ENCODE measurements around the gene WNT9B. TPM values are rescaled to one million over a fixed set of nuclear protein-coding genes. Genes with fewer than 3 reads are reported as not detected.
"Not testable (repeated sequence)": the region's sequence is repeated elsewhere in the genome, so short reads cannot be mapped to it uniquely, and the experiment has no call there.

The WNT9B gene
- total RNA-seq, 2 experiments from 2014 or later, result not detected

- Mint-ChIP-seq H3K27ac (no peak overlapping the region), H3K36me3 (ENCODE audit: low read depth) (peaks cover under 1% of the 10 kb centered on the region), H3K4me3 (no peak overlapping the region), H3K9me3 (no peaks in the 10 kb centered on the region), H3K27me3 (peaks cover 2% of the 10 kb centered on the region), H3K4me1 (peaks cover 8% of the 10 kb centered on the region)
- ChIA-PET POLR2A (no interaction called here), CTCF (no interaction called here)
- DNase-seq, result no peak
Measured at GRCh38 chr17:46917516-46917915, 66.1 kb downstream of the WNT9B start.

- Mint-ChIP-seq H3K4me3 (peak overlapping the region; percentile 72), H3K4me1 (peaks cover 41% of the 10 kb centered on the region)
- H3K36me3 Mint-ChIP-seq (ENCODE audit: low read depth); H3K27ac Mint-ChIP-seq; DNase-seq; H3K27me3 Mint-ChIP-seq; POLR2A ChIA-PET; H3K9me3 Mint-ChIP-seq; CTCF ChIA-PET: not testable (repeated sequence)
Measured at GRCh38 chr17:46921962-46922361, 70.6 kb downstream of the WNT9B start.

GRCh38 chr17:46922487-46922803 lies 71.1 kb downstream of the WNT9B start:
- H3K27ac Mint-ChIP-seq, result peak overlapping the region; percentile 100
- no peak for DNase-seq
- CTCF ChIA-PET, result no interaction called here
- H3K27me3 Mint-ChIP-seq, result peaks cover 2% of the 10 kb centered on the region
- H3K4me3 Mint-ChIP-seq, result peak overlapping the region; percentile 88
- no peaks in the 10 kb centered on the region for H3K9me3 Mint-ChIP-seq
- peaks cover 7% of the 10 kb centered on the region for H3K36me3 Mint-ChIP-seq (ENCODE audit: low read depth)
- POLR2A ChIA-PET, result no interaction called here
- H3K4me1 Mint-ChIP-seq, result peaks cover 46% of the 10 kb centered on the region

GRCh38 chr17:46922804-46923635 lies 71.6 kb downstream of the WNT9B start, which contains the start of gene GOSR2:
Gene GOSR2 (plus strand): TSS chr17:46923160. CDS start chr17:46923193, 33 bp downstream.
- Mint-ChIP-seq H3K4me3 (peak within 1 kb of the TSS; percentile 88), H3K4me1 (peaks cover 52% of the 10 kb centered on the region), H3K27me3 (peaks cover 2% of the 10 kb centered on the region), H3K36me3 (ENCODE audit: low read depth) (peaks cover 7% of the 10 kb centered on the region), H3K9me3 (no peaks in the 10 kb centered on the region), H3K27ac (peak within 1 kb of the TSS; percentile 100)
- ChIA-PET POLR2A (no interaction called here), CTCF (no interaction called here)
- peak; percentile 90 for DNase-seq

- POLR2A ChIA-PET, result interaction anchor here (0.5 kb wide), 1 partner anchor 52 kb away, joined by 3 read pairs; no protein-coding TSS in a partner anchor
Measured at GRCh38 chr17:46925185-46925868, 73.9 kb downstream of the WNT9B start.

GRCh38 chr17:46928467-46929261 lies 77.3 kb downstream of the WNT9B start:
- DNase-seq, result no peak
- Mint-ChIP-seq H3K4me3 (no peak overlapping the region), H3K27me3 (no peaks in the 10 kb centered on the region), H3K4me1 (peaks cover 46% of the 10 kb centered on the region), H3K9me3 (no peaks in the 10 kb centered on the region), H3K27ac (no peak overlapping the region), H3K36me3 (ENCODE audit: low read depth) (peaks cover 32% of the 10 kb centered on the region)
- POLR2A ChIA-PET, result no interaction called here
- CTCF ChIA-PET, result no interaction called here

More at GRCh38 chr17:46925185-46925868, 73.9 kb downstream of the WNT9B start:
- no peak for DNase-seq
- CTCF ChIA-PET, result interaction anchor here (1.0 kb wide), 1 partner anchor 18 kb away, joined by 3 read pairs; no protein-coding TSS in a partner anchor
- no peaks in the 10 kb centered on the region for H3K27me3 Mint-ChIP-seq
- no peak overlapping the region for H3K27ac Mint-ChIP-seq
- H3K4me3 Mint-ChIP-seq, result no peak overlapping the region
- H3K9me3 Mint-ChIP-seq, result no peaks in the 10 kb centered on the region
- peaks cover 13% of the 10 kb centered on the region for H3K36me3 Mint-ChIP-seq (ENCODE audit: low read depth)
- peaks cover 59% of the 10 kb centered on the region for H3K4me1 Mint-ChIP-seq

GRCh38 chr17:46929413-46929812 lies 78.0 kb downstream of the WNT9B start:
- no peak overlapping the region for H3K4me3 Mint-ChIP-seq
- H3K27ac Mint-ChIP-seq, result no peak overlapping the region
- ChIA-PET CTCF (interaction anchor here (1.9 kb wide), 1 partner anchor 14 kb away, joined by 8 read pairs; no protein-coding TSS in a partner anchor), POLR2A (no interaction called here)
- H3K9me3 Mint-ChIP-seq, result no peaks in the 10 kb centered on the region
- no peaks in the 10 kb centered on the region for H3K27me3 Mint-ChIP-seq
- H3K4me1 Mint-ChIP-seq, result peaks cover 40% of the 10 kb centered on the region
- DNase-seq, result no peak
- peaks cover 37% of the 10 kb centered on the region for H3K36me3 Mint-ChIP-seq (ENCODE audit: low read depth)

- H3K9me3 Mint-ChIP-seq, result no peaks in the 10 kb centered on the region
- no peak for DNase-seq
- CTCF ChIA-PET, result interaction anchor here (1.9 kb wide), 1 partner anchor 13 kb away, joined by 8 read pairs; no protein-coding TSS in a partner anchor
- H3K4me3 Mint-ChIP-seq, result no peak overlapping the region
- no peaks in the 10 kb centered on the region for H3K27me3 Mint-ChIP-seq
- H3K27ac Mint-ChIP-seq, result no peak overlapping the region
- POLR2A ChIA-PET, result no interaction called here
- H3K36me3 Mint-ChIP-seq (ENCODE audit: low read depth), result peaks cover 39% of the 10 kb centered on the region
- H3K4me1 Mint-ChIP-seq, result peaks cover 34% of the 10 kb centered on the region
Measured at GRCh38 chr17:46930051-46930450, 78.7 kb downstream of the WNT9B start.

- no peak overlapping the region for H3K27ac Mint-ChIP-seq
- peaks cover 42% of the 10 kb centered on the region for H3K36me3 Mint-ChIP-seq (ENCODE audit: low read depth)
- H3K4me3 Mint-ChIP-seq, result no peak overlapping the region
- DNase-seq, result no peak
- POLR2A ChIA-PET, result no interaction called here
- H3K27me3 Mint-ChIP-seq, result no peaks in the 10 kb centered on the region
- H3K4me1 Mint-ChIP-seq, result peaks cover 22% of the 10 kb centered on the region
- H3K9me3 Mint-ChIP-seq, result no peaks in the 10 kb centered on the region
- CTCF ChIA-PET, result no interaction called here
Measured at GRCh38 chr17:46931596-46931995, 80.2 kb downstream of the WNT9B start.

- CTCF ChIA-PET, result no interaction called here
- POLR2A ChIA-PET, result no interaction called here
- Mint-ChIP-seq H3K9me3 (no peaks in the 10 kb centered on the region), H3K27me3 (no peaks in the 10 kb centered on the region), H3K36me3 (ENCODE audit: low read depth) (peaks cover 47% of the 10 kb centered on the region), H3K27ac (no peak overlapping the region), H3K4me3 (no peak overlapping the region), H3K4me1 (no peaks in the 10 kb centered on the region)
- DNase-seq, result no peak
Measured at GRCh38 chr17:46935658-46936266, 84.4 kb downstream of the WNT9B start.
